Activated T-helper 1 cell treated with Interleukin-2 at 50 U/mL for 16 hours (primary cell): Measurements from ENCODE around the gene MYCBP2.
"Not testable (repeated sequence)": the region's sequence is repeated elsewhere in the genome, so short reads cannot be mapped to it uniquely, and the experiment has no call there.

Experiments used
- DNase-seq: peaks from one replicate; pipeline ENCODE4 v3.0.0-alpha.2; 2020; ENCODE audit warnings: low read depth

MYCBP2 gene

GRCh38 chr13:77218274-77218673 is 108.6 kb downstream of the MYCBP2 start:
- no peak for DNase-seq

DNA sequence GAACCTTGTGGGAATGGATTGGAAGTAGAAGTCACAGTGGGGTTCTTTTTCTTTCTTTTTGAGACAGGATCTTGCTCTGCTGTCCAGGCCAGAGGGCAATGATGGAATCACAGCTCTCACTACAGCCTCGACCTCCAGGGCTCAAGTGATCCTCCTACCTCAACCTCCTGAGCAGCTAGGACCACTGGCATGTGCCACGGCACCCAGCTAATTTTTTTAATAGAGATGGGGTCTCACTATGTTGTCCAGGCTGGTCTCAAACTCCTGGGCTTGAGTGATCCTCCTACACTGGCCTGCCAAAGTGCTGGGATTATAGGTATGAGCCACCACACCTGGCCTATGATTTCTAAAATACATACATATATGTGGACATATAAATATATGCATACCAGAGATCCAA is 111.4 kb downstream of the MYCBP2 start:
- DNase-seq: no peak

- DNase-seq: no peak
These were observed 113.2 kb downstream of the MYCBP2 start for GRCh38 chr13:77213644-77214043.

GRCh38 chr13:77207943-77208342 is 119.0 kb downstream of the MYCBP2 start:
- no peak for DNase-seq

DNA sequence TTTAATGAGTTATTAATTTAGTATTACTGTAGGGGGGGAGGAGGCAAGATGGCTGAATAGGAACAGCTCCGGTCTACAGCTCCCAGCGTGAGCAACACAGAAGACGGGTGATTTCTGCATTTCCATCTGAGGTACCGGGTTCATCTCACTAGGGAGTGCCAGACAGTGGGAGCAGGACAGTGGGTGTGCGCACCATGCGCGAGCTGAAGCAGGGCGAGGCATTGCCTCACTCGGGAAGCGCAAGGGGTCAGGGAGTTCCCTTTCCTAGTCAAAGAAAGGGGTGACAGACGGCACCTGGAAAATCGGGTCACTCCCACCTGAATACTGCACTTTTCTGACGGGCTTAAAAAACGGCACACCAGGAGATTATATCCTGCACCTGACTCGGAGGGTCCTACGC is 127.9 kb downstream of the MYCBP2 start:
- DNase-seq: not testable (repeated sequence)

DNA sequence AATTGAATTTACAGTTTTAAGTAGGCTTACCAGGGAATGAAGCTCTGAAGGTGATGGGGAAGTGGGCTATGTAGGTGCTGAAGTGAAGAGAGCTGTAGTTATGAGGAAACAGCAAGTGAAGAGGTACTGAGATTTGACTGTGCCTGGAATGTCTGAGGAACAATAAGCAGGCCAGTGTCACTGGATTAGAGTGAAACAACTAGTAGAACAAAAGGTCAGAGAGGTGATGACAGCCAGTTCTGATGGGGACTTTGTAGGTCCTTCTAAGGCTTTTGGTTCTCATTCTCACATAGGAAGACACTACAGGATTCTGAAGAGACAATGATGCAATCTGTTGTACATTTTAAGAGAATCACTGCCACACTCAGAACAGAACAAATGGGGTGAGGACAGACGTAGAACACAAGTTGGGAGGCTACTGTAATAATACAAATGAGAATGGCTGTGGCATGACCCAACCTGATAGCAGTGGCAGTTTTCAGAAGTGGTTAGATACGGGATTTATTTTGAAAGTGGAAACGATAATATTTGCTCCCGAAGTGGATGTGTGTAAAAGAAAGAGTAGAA is 130.8 kb downstream of the MYCBP2 start:
- no peak for DNase-seq

DNA sequence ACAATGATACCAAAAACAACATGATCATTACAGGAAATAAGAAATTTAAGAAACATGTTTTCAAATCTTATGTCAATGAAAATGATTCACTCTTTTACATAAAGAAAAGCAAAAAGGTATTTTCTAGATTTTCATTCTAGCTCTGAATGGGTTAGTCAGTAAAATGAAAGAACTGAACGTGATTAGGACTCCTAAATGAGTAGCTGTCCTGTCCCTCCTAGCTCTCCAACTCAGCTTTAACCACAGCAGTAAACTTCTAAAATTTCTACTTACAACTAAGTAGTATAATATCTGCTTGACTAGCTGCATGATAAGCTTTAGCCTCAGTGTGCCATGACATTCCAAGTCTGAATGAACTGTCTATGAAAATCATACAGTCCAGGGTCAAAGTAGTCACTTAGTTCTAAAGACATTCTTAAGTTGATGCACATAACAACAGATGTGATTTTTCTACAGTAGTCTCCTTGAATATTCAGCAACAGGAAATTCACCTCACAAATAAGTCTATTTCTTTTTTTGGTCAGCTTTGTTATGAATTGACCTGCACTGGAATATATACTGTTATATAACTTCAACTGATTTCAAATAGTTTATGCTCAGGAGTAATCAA is 136.4 kb downstream of the MYCBP2 start:
- no peak for DNase-seq

DNA sequence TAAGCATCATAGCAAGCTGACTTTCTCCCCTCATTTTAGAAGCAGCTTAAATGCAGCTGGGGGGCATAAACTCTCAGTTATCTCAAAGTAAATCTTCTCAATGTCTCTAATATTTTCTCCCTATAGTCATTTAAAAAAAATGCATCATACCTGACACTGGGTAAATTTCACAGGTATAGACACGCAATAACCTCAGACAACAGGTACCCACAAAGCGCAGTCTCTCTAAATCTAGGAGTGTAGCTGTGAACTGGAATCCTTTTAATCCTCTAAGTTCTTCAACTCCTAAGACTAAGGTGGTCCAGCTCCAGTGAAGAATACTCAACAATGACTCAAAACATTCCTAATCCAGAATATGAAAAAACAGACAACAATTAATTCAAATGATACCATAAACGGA is 141.2 kb downstream of the MYCBP2 start:
- no peak for DNase-seq

- no peak for DNase-seq
These were observed 142.4 kb downstream of the MYCBP2 start for GRCh38 chr13:77184455-77184854.

DNA sequence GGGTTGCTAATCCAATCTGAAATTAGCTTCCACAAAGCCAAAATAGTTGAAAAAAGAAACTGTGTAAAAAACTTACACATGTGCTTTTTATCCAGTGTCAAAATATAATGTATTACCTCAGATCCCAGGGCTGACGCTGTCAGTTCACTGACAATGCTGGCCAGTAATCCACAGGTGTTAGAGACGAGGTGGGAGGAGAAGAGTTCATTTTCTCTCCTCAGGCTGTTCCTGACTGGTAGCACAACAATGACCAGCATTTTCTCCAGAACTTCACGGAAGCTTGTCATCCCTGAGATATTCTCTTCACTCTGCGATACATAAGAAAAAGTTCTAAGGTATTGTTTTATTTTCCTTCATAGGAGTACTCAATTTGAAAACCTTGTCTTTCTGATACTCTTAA is 146.9 kb downstream of the MYCBP2 start:
- no peak for DNase-seq

- no peak for DNase-seq
These were observed 149.2 kb downstream of the MYCBP2 start for GRCh38 chr13:77177646-77178045.

- no peak for DNase-seq
These were observed 150.5 kb downstream of the MYCBP2 start for GRCh38 chr13:77176350-77176749.

DNA sequence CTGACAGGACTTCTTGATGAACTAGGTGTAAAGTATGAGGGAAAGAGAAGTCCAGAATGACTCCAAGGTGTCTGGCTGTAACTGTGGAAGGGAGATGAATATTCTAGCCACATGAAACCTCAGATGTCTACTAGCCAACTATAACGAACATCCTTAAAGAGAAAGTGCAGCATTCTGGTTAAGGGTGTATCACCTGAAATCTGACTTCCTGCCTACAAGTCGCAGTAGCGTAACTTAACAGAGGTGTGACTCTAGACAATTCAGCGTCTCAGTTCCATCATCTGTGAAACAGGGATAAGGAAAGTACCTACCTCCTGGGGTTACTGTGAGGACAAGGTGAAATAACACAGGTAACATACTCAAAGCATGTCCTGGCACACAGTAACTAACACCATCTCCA is 154.2 kb downstream of the MYCBP2 start:
- no peak for DNase-seq

DNA sequence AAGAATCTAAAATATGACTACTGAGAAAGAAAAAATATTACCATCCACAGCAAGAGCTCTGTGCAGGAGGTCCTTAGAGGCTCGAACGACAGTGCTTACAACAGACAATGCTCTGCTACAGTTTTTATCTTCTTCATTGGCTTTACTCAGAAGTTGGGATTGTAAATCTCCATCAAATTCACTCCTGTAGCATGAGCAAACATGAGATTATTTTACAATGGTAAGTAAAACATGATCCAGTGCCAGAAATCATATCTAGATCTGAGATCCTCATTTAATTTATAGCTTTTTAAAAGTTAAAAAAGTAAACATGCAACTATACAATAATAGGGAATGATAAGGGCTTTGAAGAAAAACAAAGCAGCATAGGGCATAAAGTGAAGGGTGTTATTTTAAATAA is 155.4 kb downstream of the MYCBP2 start:
- DNase-seq: no peak

- no peak for DNase-seq
These were observed 158.7 kb downstream of the MYCBP2 start for GRCh38 chr13:77168237-77168636.

- no peak for DNase-seq
These were observed 176.2 kb downstream of the MYCBP2 start for GRCh38 chr13:77150651-77151050.

GRCh38 chr13:77143431-77143830 is 183.5 kb downstream of the MYCBP2 start:
- no peak for DNase-seq

DNA sequence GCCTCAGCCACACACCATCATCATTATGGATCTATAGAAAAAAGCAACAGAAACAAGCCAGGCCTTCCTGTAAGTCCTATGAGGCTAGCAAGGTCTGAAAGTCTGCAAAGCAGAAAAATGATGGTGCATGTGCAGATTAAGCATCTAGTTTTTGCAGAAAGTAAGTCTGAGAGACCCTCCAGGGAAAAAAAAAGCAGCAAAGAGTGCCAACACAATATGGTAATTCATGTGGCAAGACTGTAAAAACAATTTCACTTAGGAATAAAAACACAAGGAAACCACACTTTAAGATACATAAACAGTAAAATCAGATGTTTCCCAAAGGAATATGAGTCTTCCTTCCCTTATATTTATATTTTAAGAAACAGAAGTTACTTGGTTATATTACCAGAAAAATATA is 187.6 kb downstream of the MYCBP2 start:
- DNase-seq: no peak

DNA sequence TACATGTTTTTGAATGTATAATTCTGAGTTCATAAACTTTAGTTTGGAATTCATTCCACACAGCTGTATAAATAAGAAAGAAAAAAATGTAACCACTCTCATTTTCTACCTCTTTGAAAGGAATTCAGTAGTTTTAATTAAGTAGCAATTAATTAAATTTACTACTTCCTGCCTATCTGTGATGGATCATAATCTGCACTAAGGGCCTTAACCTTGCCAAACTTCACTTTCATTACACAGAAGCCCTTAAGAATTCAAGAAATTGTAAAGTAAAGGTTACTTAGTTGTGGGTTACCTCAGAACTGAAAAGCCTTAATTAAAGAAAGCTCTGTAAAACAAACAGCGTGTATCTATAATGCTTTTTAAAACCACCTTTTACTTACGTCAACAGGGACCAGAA is 188.1 kb downstream of the MYCBP2 start:
- DNase-seq: no peak

- no peak for DNase-seq
These were observed 189.9 kb downstream of the MYCBP2 start for GRCh38 chr13:77136902-77137420.

DNA sequence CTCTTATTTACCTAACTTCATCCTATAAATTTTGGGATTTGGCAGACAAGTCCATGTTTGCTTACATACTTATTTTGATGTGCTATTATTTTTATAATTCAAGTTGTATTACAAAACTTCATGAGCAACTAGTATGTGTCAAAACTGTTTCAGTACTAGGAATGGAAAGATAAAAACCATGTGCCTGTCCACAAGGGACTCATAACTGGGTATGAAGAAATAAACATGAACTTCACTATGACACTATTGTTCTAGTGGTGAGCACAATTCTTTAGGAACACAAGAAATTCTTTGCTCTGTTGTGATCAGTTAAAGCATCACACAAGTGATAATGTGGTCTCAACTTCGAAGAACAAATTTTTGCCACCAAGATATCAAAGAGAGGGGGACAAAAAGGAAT is 202.5 kb downstream of the MYCBP2 start:
- DNase-seq: no peak

DNA sequence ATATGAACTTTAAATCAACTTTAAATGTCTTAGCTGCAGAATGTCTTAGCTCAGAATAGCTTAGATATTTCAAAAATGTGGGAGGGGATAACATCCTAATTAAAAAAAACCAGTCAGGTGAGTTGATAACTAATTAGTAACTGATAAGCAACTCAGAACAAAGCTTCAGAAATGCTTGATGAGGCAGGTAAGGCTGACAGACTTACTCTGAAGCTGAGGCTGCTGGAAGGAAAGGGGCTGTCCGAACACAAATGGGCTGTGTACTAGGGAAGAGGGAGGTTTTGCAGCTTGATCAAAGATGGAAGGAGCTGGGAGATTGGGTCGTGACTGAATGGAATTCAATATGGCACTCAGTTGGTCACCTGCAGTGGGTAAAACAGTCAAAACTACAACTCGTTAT is 208.8 kb downstream of the MYCBP2 start:
- no peak for DNase-seq

DNA sequence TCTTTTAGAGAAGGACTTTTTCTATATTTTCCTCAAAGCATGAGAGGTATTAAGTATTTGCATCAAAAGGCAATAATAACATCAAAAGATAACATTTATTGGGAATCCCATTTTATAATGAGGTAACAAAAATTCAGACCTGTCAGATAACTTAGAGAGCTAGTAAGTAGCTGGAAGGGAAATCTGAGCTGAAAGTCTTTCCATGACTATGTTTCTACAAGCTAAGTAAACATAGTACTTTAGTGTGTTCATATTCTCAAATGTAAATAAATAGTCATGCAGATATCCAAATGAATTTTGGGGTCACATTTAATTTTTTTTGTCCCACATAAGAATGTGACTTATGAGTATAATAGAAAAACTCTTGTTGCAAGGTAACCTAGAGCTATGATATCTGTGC is 212.6 kb downstream of the MYCBP2 start:
- DNase-seq: no peak

GRCh38 chr13:77113496-77113895 is 213.4 kb downstream of the MYCBP2 start:
- no peak for DNase-seq
